PC-3 (cell line): ENCODE data around the gene BLTP3A. TPM values are rescaled to one million over a fixed set of nuclear protein-coding genes. Genes with fewer than 3 reads are reported as not detected.
"Not testable (repeated sequence)": the region's sequence is repeated elsewhere in the genome, so short reads cannot be mapped to it uniquely, and the experiment has no call there.

Experiments used
- ATAC-seq: fragments of 200-7000 bp; cut with Tn5 transposase; 2 replicates; pipeline ENCODE4 v1.9.1; 2020; ENCODE audit warnings: mild to moderate bottlenecking, moderate library complexity
- BruUV-seq: library from RNA; stranded (reverse); fragments of 400-500 nt; replicated peaks from 2 replicates; lab custom pipeline; 2021; lab: Mats Ljungman, UMichigan
- CTCF ChIA-PET: fragments of 300-600 bp; sonication (Branson Sonifier 250); formaldehyde crosslinking; loops from one replicate; lab custom pipeline; 2022; ENCODE audit warnings: antibody characterized with exemption; lab: Charles Lee
- POLR2A ChIA-PET: fragments of 300-600 bp; sonication (Branson Sonifier 250); formaldehyde crosslinking; loops from one replicate; lab custom pipeline; 2022; ENCODE audit warnings: antibody characterized with exemption; ENCODE audit not compliant: unreplicated experiment; lab: Charles Lee
- DNase-seq: peaks from one replicate; pipeline ENCODE4 v3.0.0-alpha.2; 2015
- H2AFZ ChIP-seq: fragments of 300-600 bp; sonication (generic); 2 replicates; pipeline ENCODE4 v1.6.0; 2016; ENCODE audit warnings: antibody characterized with exemption, low read length
- H3F3A ChIP-seq: fragments of 300-600 bp; sonication (generic); one replicate; pipeline ENCODE4 v1.6.0; 2017; ENCODE audit warnings: antibody characterized with exemption, low read length, control low read depth, mild to moderate bottlenecking; ENCODE audit not compliant: unreplicated experiment
- H3K27ac ChIP-seq: fragments of 300-600 bp; sonication (generic); 2 replicates; pipeline ENCODE4 v1.5.1; 2016; ENCODE audit warnings: mild to moderate bottlenecking, low read length
- H3K27me3 ChIP-seq: fragments of 300-600 bp; sonication (generic); 2 replicates; pipeline ENCODE4 v1.6.1; 2016; ENCODE audit warnings: low read length, mixed read lengths
- H3K36me3 ChIP-seq: fragments of 300-600 bp; sonication (generic); 2 replicates; pipeline ENCODE4 v1.6.1; 2016; ENCODE audit warnings: low read depth, mixed run types, low read length, mixed read lengths
- H3K4me1 ChIP-seq: fragments of 300-600 bp; sonication (generic); 2 replicates; pipeline ENCODE4 v1.5.1; 2016; ENCODE audit warnings: low read length; ENCODE audit not compliant: insufficient read depth
- H3K4me2 ChIP-seq: fragments of 300-600 bp; sonication (generic); 2 replicates; pipeline ENCODE4 v1.6.0; 2016; ENCODE audit warnings: low read length
- H3K4me3 ChIP-seq: fragments of 300-600 bp; sonication (generic); 2 replicates; pipeline ENCODE4 v1.5.1; 2016; ENCODE audit warnings: mild to moderate bottlenecking, low read length, mixed read lengths
- H3K79me2 ChIP-seq: fragments of 300-600 bp; sonication (generic); 2 replicates; pipeline ENCODE4 v1.6.1; 2017; ENCODE audit warnings: low read length, mixed read lengths
- H3K9ac ChIP-seq: fragments of 300-600 bp; sonication (generic); 2 replicates; pipeline ENCODE4 v1.6.0; 2016; ENCODE audit warnings: mild to moderate bottlenecking, low read length
- H3K9me2 ChIP-seq: fragments of 300-600 bp; sonication (generic); replicated peaks from 2 replicates; pipeline ENCODE4 v1.6.1; 2016; ENCODE audit warnings: mixed run types, low read length, mixed read lengths
- H3K9me3 ChIP-seq: fragments of 300-600 bp; sonication (generic); 2 replicates; pipeline ENCODE4 v1.6.1; 2016; ENCODE audit warnings: low read length, mixed read lengths
- H4K20me1 ChIP-seq: fragments of 300-600 bp; sonication (generic); 2 replicates; pipeline ENCODE4 v1.6.1; 2016; ENCODE audit warnings: low read length, mixed read lengths
- CTCF ChIP-seq: fragments of 300-600 bp; sonication (generic); conservative IDR thresholded peaks from 2 replicates; pipeline ENCODE4 v1.5.1; 2017; ENCODE audit warnings: antibody characterized with exemption, low read depth, mild to moderate bottlenecking, low read length
- EZH2 ChIP-seq: fragments of 300-600 bp; sonication (generic); IDR thresholded peaks from one replicate; pipeline ENCODE4 v1.6.1; 2017; ENCODE audit warnings: antibody characterized with exemption, mild to moderate bottlenecking, low read length; ENCODE audit not compliant: unreplicated experiment
- EZH2phosphoT487 ChIP-seq: fragments of 300-600 bp; sonication (generic); IDR thresholded peaks from 2 replicates; pipeline ENCODE4 v1.6.1; 2018; ENCODE audit warnings: mild to moderate bottlenecking, antibody characterized with exemption, low read length, borderline replicate concordance
- intact Hi-C: fragments of 100-400 bp; cut with micrococcal nuclease; formaldehyde crosslinking; loops from 2 replicates; pipeline ENCODE4 v1.9.0; 2023
- total RNA-seq: library from RNA; depleted of rRNA; stranded (reverse); fragments of >200 nt; gene quantifications from 2 replicates; pipeline ENCODE4 v1.2.3, GENCODE V29; 2014

Gene BLTP3A
- total RNA-seq, 1 experiment from 2014 or later: 10.6 TPM

GRCh38 chr6:34813028-34813713 lies 21.3 kb downstream of the BLTP3A start:
- Histone ChIP-seq H3K9me2 (no peaks in the 10 kb centered on the region), H4K20me1 (peaks cover 7% of the 10 kb centered on the region; the same call in 1 of the 2 replicates), H3K4me1 (peaks cover 27% of the 10 kb centered on the region), H3K79me2 (peaks cover 65% of the 10 kb centered on the region), H3K36me3 (no peaks in the 10 kb centered on the region), H3K4me3 (no peak overlapping the region), H3K4me2 (no peak overlapping the region), H3K27me3 (no peaks in the 10 kb centered on the region), H3F3A (peaks cover 11% of the 10 kb centered on the region), H2AFZ (no peak overlapping the region), H3K9me3 (no peaks in the 10 kb centered on the region), H3K27ac (no peak overlapping the region), H3K9ac (no peak overlapping the region)
- ChIA-PET CTCF (no interaction called here), POLR2A (no interaction called here)
- intact Hi-C loops: no loop called here
- BruUV-seq: no TSS peak
- DNase-seq: no peak
- ATAC-seq: no peak
- no peak for TF ChIP-seq EZH2phosphoT487
- no peak for TF ChIP-seq CTCF
- TF ChIP-seq EZH2: no peak

- Histone ChIP-seq H3K9ac (no peak overlapping the region), H3K4me1 (no peaks in the 10 kb centered on the region; the same call in 1 of the 2 replicates), H3F3A (no peaks in the 10 kb centered on the region), H3K27me3 (no peaks in the 10 kb centered on the region), H3K79me2 (peaks cover 46% of the 10 kb centered on the region), H3K36me3 (peaks cover 3% of the 10 kb centered on the region; the same call in 1 of the 2 replicates), H3K4me2 (no peak overlapping the region), H3K4me3 (no peak overlapping the region), H3K27ac (no peak overlapping the region), H2AFZ (no peak overlapping the region), H3K9me3 (no peaks in the 10 kb centered on the region), H3K9me2 (no peaks in the 10 kb centered on the region), H4K20me1 (no peaks in the 10 kb centered on the region)
- POLR2A ChIA-PET: no interaction called here
- no peak for ATAC-seq
- no peak for DNase-seq
- no TSS peak for BruUV-seq
- intact Hi-C loops: no loop called here
- TF ChIP-seq CTCF (no peak), EZH2phosphoT487 (no peak), EZH2 (no peak)
- CTCF ChIA-PET: no interaction called here
Observed at GRCh38 chr6:34816635-34817301, 24.9 kb downstream of the BLTP3A start.

- no peak for TF ChIP-seq EZH2
- TF ChIP-seq EZH2phosphoT487: no peak
- TF ChIP-seq CTCF: no peak
- Histone ChIP-seq H3K36me3 (peaks cover 5% of the 10 kb centered on the region; the same call in 1 of the 2 replicates), H3K9me3 (no peaks in the 10 kb centered on the region), H3F3A (no peaks in the 10 kb centered on the region), H3K27ac (no peak overlapping the region), H3K27me3 (no peaks in the 10 kb centered on the region), H3K79me2 (peaks cover 40% of the 10 kb centered on the region), H3K4me1 (no peaks in the 10 kb centered on the region), H2AFZ (no peak overlapping the region), H3K4me2 (no peak overlapping the region), H3K9me2 (no peaks in the 10 kb centered on the region), H4K20me1 (no peaks in the 10 kb centered on the region), H3K4me3 (no peak overlapping the region), H3K9ac (no peak overlapping the region)
- intact Hi-C loops: no loop called here
- ATAC-seq: no peak
- no TSS peak for BruUV-seq
- ChIA-PET CTCF (no interaction called here), POLR2A (no interaction called here)
- DNase-seq: no peak
Observed at GRCh38 chr6:34817446-34817845, 25.6 kb downstream of the BLTP3A start.

- H3K9ac ChIP-seq, H3K9me2 ChIP-seq, H3K4me2 ChIP-seq, H3F3A ChIP-seq, POLR2A ChIA-PET, H4K20me1 ChIP-seq, BruUV-seq, intact Hi-C loops, ATAC-seq, H3K4me3 ChIP-seq, H2AFZ ChIP-seq, H3K36me3 ChIP-seq, CTCF ChIA-PET, H3K27me3 ChIP-seq, DNase-seq, H3K27ac ChIP-seq, H3K9me3 ChIP-seq, H3K4me1 ChIP-seq: not testable (repeated sequence)
- peaks cover 27% of the 10 kb centered on the region; the same call in 1 of the 2 replicates for H3K79me2 ChIP-seq
Observed at GRCh38 chr6:34818872-34819570, 27.1 kb downstream of the BLTP3A start.
